ENCODE measurements around the gene SNX3.

DNA sequence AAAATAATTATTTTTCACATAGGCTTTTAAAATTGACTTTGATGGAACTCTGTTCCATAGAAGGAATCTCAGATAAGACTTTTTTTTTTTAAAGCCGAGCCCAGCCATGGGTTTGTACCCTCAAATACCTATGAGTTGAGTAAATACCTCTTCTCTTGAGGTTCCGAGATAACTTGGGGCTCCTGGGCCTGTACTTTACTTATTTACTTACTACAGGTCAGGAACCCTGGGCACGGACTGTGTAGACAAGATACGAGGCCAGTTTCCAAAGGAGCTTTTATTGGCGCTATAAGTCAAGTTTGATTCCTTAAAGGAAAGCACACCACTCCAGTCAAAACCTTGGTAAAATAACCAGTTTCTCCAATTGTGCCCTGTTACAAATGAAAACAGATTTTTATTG, 41.5 kb upstream of the SNX3 start:
- TF ChIP-seq CTCF (IDR thresholded peaks at IDR 0.05) (no peak), POLR2A (IDR thresholded peaks at IDR 0.05) (no peak), EP300 (IDR thresholded peaks at IDR 0.05) (no peak)
